Measurements from ENCODE around the gene LMBRD1. TPM values are rescaled to one million over a fixed set of nuclear protein-coding genes. Genes with fewer than 3 reads are reported as not detected.

Gene LMBRD1
- total and polyA plus RNA-seq, 2 of the 8 experiments (the other 6 are each of a cell fraction or from before 2014, with no cell fraction given) = 9.1 to 16.8 TPM

DNA sequence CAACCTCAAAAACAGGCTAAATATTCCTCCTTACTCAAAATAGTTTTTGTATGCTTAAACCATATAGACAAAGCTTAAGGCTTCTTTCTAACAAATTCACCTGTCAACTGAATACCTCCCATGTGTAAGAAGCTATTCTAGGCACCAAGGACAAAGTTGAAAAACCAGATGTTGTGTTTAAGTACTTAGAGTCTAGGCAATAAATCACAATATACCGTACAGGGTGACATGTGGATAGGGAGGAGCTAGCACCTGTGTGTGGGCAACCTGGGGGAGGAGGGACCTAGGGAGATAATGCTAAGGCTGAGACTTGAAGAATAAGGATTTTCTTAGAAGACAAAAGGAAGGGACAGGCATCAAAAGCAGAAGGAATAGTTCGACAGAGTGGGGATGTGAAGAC is 123.5 kb downstream of the LMBRD1 start (continued):
- TF ChIP-seq SUZ12 (IDR thresholded peaks at IDR 0.05; ENCODE audit: low read length) (no peak), ASH2L (IDR thresholded peaks at IDR 0.05; ENCODE audit: low read length) (no peak), SIX5 (IDR thresholded peaks at IDR 0.05; ENCODE audit: low read depth, low read length) (no peak), EP300 (IDR thresholded peaks at IDR 0.05; ENCODE audit: borderline replicate concordance in 1 of 2, low read depth in 2 of 2, low read length in 2 of 2) (no peak), BACH1 (IDR thresholded peaks at IDR 0.05; ENCODE audit: low read length) (no peak)
- TF ChIP-seq, protein P1, sequence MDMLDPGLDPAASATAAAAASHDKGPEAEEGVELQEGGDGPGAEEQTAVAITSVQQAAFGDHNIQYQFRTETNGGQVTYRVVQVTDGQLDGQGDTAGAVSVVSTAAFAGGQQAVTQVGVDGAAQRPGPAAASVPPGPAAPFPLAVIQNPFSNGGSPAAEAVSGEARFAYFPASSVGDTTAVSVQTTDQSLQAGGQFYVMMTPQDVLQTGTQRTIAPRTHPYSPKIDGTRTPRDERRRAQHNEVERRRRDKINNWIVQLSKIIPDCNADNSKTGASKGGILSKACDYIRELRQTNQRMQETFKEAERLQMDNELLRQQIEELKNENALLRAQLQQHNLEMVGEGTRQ (IDR thresholded peaks at IDR 0.05; ENCODE audit: low read length) = no peak
